ENCODE data around the gene CCDC127. TPM values are rescaled to one million over a fixed set of nuclear protein-coding genes. Genes with fewer than 3 reads are reported as not detected.
A peak's percentile ranks its signal among the peaks of the same experiment; 100 is the strongest.

CCDC127 gene
- total and polyA plus RNA-seq, 3 experiments from 2014 or later, result 5.3 to 8.3 (median 7.2) TPM

DNA sequence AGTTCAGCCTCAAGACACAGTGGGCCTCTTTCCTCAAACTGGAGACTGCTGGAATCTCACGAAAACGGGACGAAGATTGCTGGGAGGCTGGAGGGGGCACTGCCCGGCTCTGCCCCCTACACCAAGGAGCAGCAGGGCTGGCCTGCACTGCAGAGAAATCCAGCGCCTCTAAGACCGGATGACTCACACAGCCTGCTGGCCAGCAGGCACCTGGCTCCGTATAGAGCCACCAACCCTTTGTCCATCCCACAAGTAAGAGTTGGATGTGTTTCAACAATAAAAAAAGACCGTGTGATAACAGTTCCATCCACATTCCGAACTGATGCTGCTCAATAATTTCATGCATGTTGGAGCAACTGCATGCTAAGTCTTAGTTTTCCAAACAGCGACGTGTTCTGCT lies 11.5 kb downstream of the CCDC127 start:
- Histone ChIP-seq H3K4me1 (ENCODE audit: insufficient read depth, low read length) (peaks cover 9% of the 10 kb centered on the region), H3K27me3 (ENCODE audit: insufficient read depth, low read length, poor library complexity, severe bottlenecking) (no peaks in the 10 kb centered on the region), H3K36me3 (ENCODE audit: insufficient read depth, low read length) (peaks cover 25% of the 10 kb centered on the region), H3K9me3 (ENCODE audit: low read length) (no peaks in the 10 kb centered on the region), H3K4me3 (ENCODE audit: low read length) (no peak overlapping the region), H3K27ac (ENCODE audit: low read depth, low read length) (no peak overlapping the region)
- no peaks in the 10 kb centered on the region for H3K27me3 Mint-ChIP-seq
- peaks cover 20 to 40% (median 31%) of the 10 kb centered on the region in 3 donors for H3K4me1 Mint-ChIP-seq
- no peaks in the 10 kb centered on the region for H3K9me3 Mint-ChIP-seq
- no peak overlapping the region for H3K27ac Mint-ChIP-seq
- ChIA-PET CTCF (no interaction called here), POLR2A (no interaction called here)
- H3K4me3 Mint-ChIP-seq, result no peak overlapping the region
- DNase-seq, result no peak
- peaks cover 6 to 65% (median 32%) of the 10 kb centered on the region in 3 donors for H3K36me3 Mint-ChIP-seq

DNA sequence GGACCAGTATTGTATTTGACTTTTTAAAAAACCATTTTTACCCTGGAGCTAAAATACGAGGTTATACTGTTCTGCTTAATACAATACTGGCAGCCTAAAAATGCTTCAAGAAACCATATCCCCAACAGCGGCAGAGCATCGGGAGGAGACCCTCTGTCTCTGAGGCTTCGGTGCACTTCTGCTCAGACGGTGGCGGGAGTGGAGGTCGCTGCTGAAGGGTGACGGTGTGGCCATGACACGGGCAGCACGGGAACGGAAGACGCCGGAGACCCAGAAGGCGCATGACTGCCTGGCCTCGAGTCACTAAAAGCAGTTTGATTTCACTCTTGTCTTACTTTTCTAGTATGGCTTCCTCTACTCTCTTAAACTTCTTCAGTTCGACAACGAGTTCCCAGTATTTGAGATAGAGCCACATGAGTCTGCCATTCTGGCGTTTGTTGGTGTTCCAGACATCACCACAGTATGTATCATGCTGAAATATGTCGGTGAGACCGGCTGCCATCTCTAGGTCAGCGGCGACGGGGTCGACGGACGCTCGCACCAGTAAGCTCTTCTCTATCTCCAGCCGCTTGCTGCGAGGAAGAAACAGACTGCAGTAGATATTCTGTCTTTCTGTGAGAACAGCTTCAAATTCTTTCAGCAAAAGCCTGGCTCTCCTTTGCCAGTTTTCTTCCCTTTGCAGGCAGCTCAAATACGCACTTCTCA lies 12.8 kb downstream of the CCDC127 start:
- H3K4me3 ChIP-seq (ENCODE audit: low read length), result no peak overlapping the region
- H3K9me3 ChIP-seq (ENCODE audit: low read length), result no peaks in the 10 kb centered on the region
- Mint-ChIP-seq H3K27me3 (no peaks in the 10 kb centered on the region), H3K27ac (peak overlapping the region in 1 of 8 donors; percentile 49), H3K4me3 (no peak overlapping the region), H3K36me3 (peaks cover 6 to 70% (median 31%) of the 10 kb centered on the region in 3 donors), H3K9me3 (no peaks in the 10 kb centered on the region), H3K4me1 (peaks cover 16 to 35% (median 26%) of the 10 kb centered on the region in 3 donors)
- ChIA-PET POLR2A (no interaction called here), CTCF (no interaction called here)
- DNase-seq, result no peak
- H3K27me3 ChIP-seq (ENCODE audit: insufficient read depth, low read length, poor library complexity, severe bottlenecking), result no peaks in the 10 kb centered on the region
- no peak overlapping the region for H3K27ac ChIP-seq (ENCODE audit: low read depth, low read length)
- peaks cover 25% of the 10 kb centered on the region for H3K36me3 ChIP-seq (ENCODE audit: insufficient read depth, low read length)
- peaks cover 7% of the 10 kb centered on the region for H3K4me1 ChIP-seq (ENCODE audit: insufficient read depth, low read length)

DNA sequence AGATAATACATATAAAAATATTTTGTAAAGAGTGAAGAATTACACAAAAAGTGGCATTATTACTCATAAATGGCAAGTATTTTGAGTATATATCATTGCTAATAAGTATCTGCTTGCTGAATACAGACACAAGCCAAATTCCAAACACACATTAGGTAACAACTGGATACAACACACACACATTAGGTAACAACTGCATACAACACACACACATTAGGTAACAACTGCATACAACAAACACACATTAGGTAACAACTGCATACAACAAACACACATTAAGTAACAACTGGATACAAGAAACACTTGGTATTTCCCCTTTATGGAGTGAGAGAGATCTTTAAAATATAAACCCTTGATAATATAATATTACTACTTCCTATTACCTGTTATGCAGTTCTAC lies 13.5 kb downstream of the CCDC127 start:
- ChIA-PET POLR2A (no interaction called here), CTCF (no interaction called here)
- H3K9me3 Mint-ChIP-seq, result no peaks in the 10 kb centered on the region
- H3K27me3 Mint-ChIP-seq, result no peaks in the 10 kb centered on the region
- no peaks in the 10 kb centered on the region for H3K9me3 ChIP-seq (ENCODE audit: low read length)
- H3K27ac Mint-ChIP-seq, result no peak overlapping the region
- H3K4me3 ChIP-seq (ENCODE audit: low read length), result no peak overlapping the region
- no peak overlapping the region for H3K27ac ChIP-seq (ENCODE audit: low read depth, low read length)
- no peak for DNase-seq
- H3K36me3 ChIP-seq (ENCODE audit: insufficient read depth, low read length), result peaks cover 25% of the 10 kb centered on the region
- H3K36me3 Mint-ChIP-seq, result peaks cover 6 to 67% (median 30%) of the 10 kb centered on the region in 3 donors
- H3K4me3 Mint-ChIP-seq, result no peak overlapping the region
- peaks cover 9 to 28% (median 20%) of the 10 kb centered on the region in 3 donors for H3K4me1 Mint-ChIP-seq
- H3K4me1 ChIP-seq (ENCODE audit: insufficient read depth, low read length), result peaks cover under 1% of the 10 kb centered on the region
- H3K27me3 ChIP-seq (ENCODE audit: insufficient read depth, low read length, poor library complexity, severe bottlenecking), result no peaks in the 10 kb centered on the region

- Histone ChIP-seq H3K4me1 (ENCODE audit: insufficient read depth, low read length) (no peaks in the 10 kb centered on the region), H3K27ac (ENCODE audit: low read depth, low read length) (no peak overlapping the region), H3K4me3 (ENCODE audit: low read length) (no peak overlapping the region), H3K36me3 (ENCODE audit: insufficient read depth, low read length) (peaks cover 25% of the 10 kb centered on the region), H3K27me3 (ENCODE audit: insufficient read depth, low read length, poor library complexity, severe bottlenecking) (no peaks in the 10 kb centered on the region), H3K9me3 (ENCODE audit: low read length) (no peaks in the 10 kb centered on the region)
- no peak overlapping the region for H3K4me3 Mint-ChIP-seq
- H3K27me3 Mint-ChIP-seq, result no peaks in the 10 kb centered on the region
- H3K9me3 Mint-ChIP-seq, result no peaks in the 10 kb centered on the region
- peaks cover 9 to 26% (median 19%) of the 10 kb centered on the region in 3 donors for H3K4me1 Mint-ChIP-seq
- CTCF ChIA-PET, result interaction anchor here (0.9 kb wide), 1 partner anchor 15 kb away, joined by 3 read pairs; no protein-coding TSS in a partner anchor
- H3K27ac Mint-ChIP-seq, result peak overlapping the region in 1 of 8 donors; percentile 43
- POLR2A ChIA-PET, result no interaction called here
- peaks cover 6 to 67% (median 30%) of the 10 kb centered on the region in 3 donors for H3K36me3 Mint-ChIP-seq
- no peak for DNase-seq
Measured at GRCh38 chr5:204001-204400, 14.0 kb downstream of the CCDC127 start.

GRCh38 chr5:203246-203930 lies 14.6 kb downstream of the CCDC127 start:
- H3K27me3 Mint-ChIP-seq, result no peaks in the 10 kb centered on the region
- ChIA-PET CTCF (interaction anchor here (0.9 kb wide), 1 partner anchor 15 kb away, joined by 3 read pairs; no protein-coding TSS in a partner anchor), POLR2A (no interaction called here)
- peaks cover 25% of the 10 kb centered on the region for H3K36me3 ChIP-seq (ENCODE audit: insufficient read depth, low read length)
- no peak overlapping the region for H3K4me3 ChIP-seq (ENCODE audit: low read length)
- no peak for DNase-seq
- no peaks in the 10 kb centered on the region for H3K27me3 ChIP-seq (ENCODE audit: insufficient read depth, low read length, poor library complexity, severe bottlenecking)
- no peaks in the 10 kb centered on the region for H3K9me3 Mint-ChIP-seq
- no peaks in the 10 kb centered on the region for H3K9me3 ChIP-seq (ENCODE audit: low read length)
- no peak overlapping the region for H3K4me3 Mint-ChIP-seq
- H3K4me1 ChIP-seq (ENCODE audit: insufficient read depth, low read length), result no peaks in the 10 kb centered on the region
- H3K27ac ChIP-seq (ENCODE audit: low read depth, low read length), result no peak overlapping the region
- H3K36me3 Mint-ChIP-seq, result peaks cover 6 to 65% (median 30%) of the 10 kb centered on the region in 3 donors
- peaks cover 6 to 22% (median 14%) of the 10 kb centered on the region in 3 donors for H3K4me1 Mint-ChIP-seq
- H3K27ac Mint-ChIP-seq, result no peak overlapping the region

GRCh38 chr5:201672-202071 lies 16.3 kb downstream of the CCDC127 start:
- Mint-ChIP-seq H3K27ac (no peak overlapping the region), H3K36me3 (peaks cover 6 to 50% (median 17%) of the 10 kb centered on the region in 3 donors), H3K27me3 (no peaks in the 10 kb centered on the region), H3K9me3 (no peaks in the 10 kb centered on the region), H3K4me1 (peaks cover 0 to 10% (median 0%) of the 10 kb centered on the region in 3 donors), H3K4me3 (no peak overlapping the region)
- Histone ChIP-seq H3K9me3 (ENCODE audit: low read length) (no peaks in the 10 kb centered on the region), H3K27me3 (ENCODE audit: insufficient read depth, low read length, poor library complexity, severe bottlenecking) (no peaks in the 10 kb centered on the region), H3K36me3 (ENCODE audit: insufficient read depth, low read length) (peaks cover 19% of the 10 kb centered on the region), H3K27ac (ENCODE audit: low read depth, low read length) (no peak overlapping the region), H3K4me3 (ENCODE audit: low read length) (no peak overlapping the region), H3K4me1 (ENCODE audit: insufficient read depth, low read length) (no peaks in the 10 kb centered on the region)
- DNase-seq, result no peak
- ChIA-PET POLR2A (no interaction called here), CTCF (interaction anchor here (2.1 kb wide), 1 partner anchor 13 kb away, joined by 5 read pairs; no protein-coding TSS in a partner anchor)

GRCh38 chr5:200985-201384 lies 17.0 kb downstream of the CCDC127 start:
- no peaks in the 10 kb centered on the region for H3K4me1 ChIP-seq (ENCODE audit: insufficient read depth, low read length)
- ChIA-PET POLR2A (no interaction called here), CTCF (interaction anchor here (2.1 kb wide), 1 partner anchor 12 kb away, joined by 5 read pairs; no protein-coding TSS in a partner anchor)
- no peaks in the 10 kb centered on the region for H3K27me3 ChIP-seq (ENCODE audit: insufficient read depth, low read length, poor library complexity, severe bottlenecking)
- H3K36me3 ChIP-seq (ENCODE audit: insufficient read depth, low read length), result peaks cover 19% of the 10 kb centered on the region
- no peaks in the 10 kb centered on the region for H3K9me3 Mint-ChIP-seq
- no peak overlapping the region for H3K27ac Mint-ChIP-seq
- DNase-seq, result no peak
- no peak overlapping the region for H3K4me3 Mint-ChIP-seq
- H3K36me3 Mint-ChIP-seq, result peaks cover 6 to 43% (median 14%) of the 10 kb centered on the region in 3 donors
- H3K4me3 ChIP-seq (ENCODE audit: low read length), result no peak overlapping the region
- no peak overlapping the region for H3K27ac ChIP-seq (ENCODE audit: low read depth, low read length)
- peaks cover 0 to 10% (median 0%) of the 10 kb centered on the region in 3 donors for H3K4me1 Mint-ChIP-seq
- H3K9me3 ChIP-seq (ENCODE audit: low read length), result no peaks in the 10 kb centered on the region
- H3K27me3 Mint-ChIP-seq, result no peaks in the 10 kb centered on the region

Data from CD8-positive, alpha-beta memory T cell (primary cell).